GM06990 (cell line): ENCODE results near the gene CFI.

Experiments
- DNase-seq: peaks from one replicate; pipeline ENCODE4 v3.0.0-alpha.2; 2011; ENCODE audit not compliant: insufficient read length; ENCODE audit errors: extremely low read depth
- H3K27me3 ChIP-seq: replicated peaks from 2 replicates; pipeline ENCODE4 v1.6.0; 2011; ENCODE audit warnings: low read length; ENCODE audit not compliant: control insufficient read depth, insufficient read depth
- H3K36me3 ChIP-seq: 2 replicates; pipeline ENCODE4 v1.5.1; 2011; ENCODE audit warnings: low read length; ENCODE audit not compliant: control insufficient read depth, insufficient read depth
- H3K4me3 ChIP-seq: replicated peaks from 2 replicates; pipeline ENCODE4 v1.5.1; 2011; ENCODE audit warnings: low read depth, mild to moderate bottlenecking, control low read depth, low read length
- CTCF ChIP-seq: IDR thresholded peaks from 2 replicates; pipeline ENCODE4 v1.5.1; 2011; ENCODE audit warnings: low read length, control low read depth, mild to moderate bottlenecking, inconsistent platforms; ENCODE audit not compliant: insufficient read depth, poor library complexity, severe bottlenecking

The CFI gene

GRCh38 chr4:109748114-109748513, 53.7 kb downstream of the CFI start:
- Histone ChIP-seq H3K36me3 (no peaks in the 10 kb centered on the region), H3K4me3 (no peak overlapping the region), H3K27me3 (no peaks in the 10 kb centered on the region)
- no peak for TF ChIP-seq CTCF
- DNase-seq = no peak

- no peaks in the 10 kb centered on the region for H3K36me3 ChIP-seq
- H3K27me3 ChIP-seq = no peaks in the 10 kb centered on the region
- no peak for TF ChIP-seq CTCF
- DNase-seq = no peak
- no peak overlapping the region for H3K4me3 ChIP-seq
These were observed 55.1 kb downstream of the CFI start for GRCh38 chr4:109746728-109747127.

GRCh38 chr4:109745830-109746229, 56.0 kb downstream of the CFI start:
- no peak overlapping the region for H3K4me3 ChIP-seq
- H3K36me3 ChIP-seq = no peaks in the 10 kb centered on the region
- no peaks in the 10 kb centered on the region for H3K27me3 ChIP-seq
- no peak for TF ChIP-seq CTCF
- no peak for DNase-seq

GRCh38 chr4:109739547-109739946, 62.3 kb downstream of the CFI start:
- Histone ChIP-seq H3K36me3 (no peaks in the 10 kb centered on the region), H3K4me3 (no peak overlapping the region), H3K27me3 (no peaks in the 10 kb centered on the region)
- no peak for DNase-seq
- no peak for TF ChIP-seq CTCF

- Histone ChIP-seq H3K36me3 (no peaks in the 10 kb centered on the region), H3K4me3 (no peak overlapping the region), H3K27me3 (no peaks in the 10 kb centered on the region)
- no peak for TF ChIP-seq CTCF
- no peak for DNase-seq
These were observed 63.5 kb downstream of the CFI start for GRCh38 chr4:109738104-109738872.
